IPS DF 4.7 (cell line): Measurements from ENCODE around the gene CITED2.
"Not testable (repeated sequence)": the region's sequence is repeated elsewhere in the genome, so short reads cannot be mapped to it uniquely, and the experiment has no call there.

Experiments used
- DNase-seq: peaks from one replicate; pipeline ENCODE4 v3.0.0-alpha.2; 2013; ENCODE audit warnings: low spot score; ENCODE audit errors: extremely low read depth

CITED2 gene

DNA sequence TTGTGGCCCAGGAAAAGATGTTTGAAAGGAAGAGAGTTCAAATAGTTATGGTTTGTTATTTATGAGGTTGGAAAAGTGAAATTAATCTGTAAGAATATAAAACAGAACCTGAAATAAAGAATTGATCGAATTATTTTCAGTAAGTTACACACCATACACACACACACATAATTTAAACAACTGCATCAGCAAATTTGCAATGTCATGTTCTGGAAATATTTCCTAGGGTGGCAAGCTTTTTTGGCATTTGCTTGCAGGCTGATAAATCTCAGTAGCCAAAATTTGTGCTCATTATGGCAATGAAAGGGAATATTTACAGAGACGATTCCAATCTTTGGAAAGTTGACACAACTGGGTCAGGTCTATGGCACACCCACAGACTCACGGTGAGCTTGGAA is 9.5 kb downstream of the CITED2 start:
- DNase-seq = no peak

DNA sequence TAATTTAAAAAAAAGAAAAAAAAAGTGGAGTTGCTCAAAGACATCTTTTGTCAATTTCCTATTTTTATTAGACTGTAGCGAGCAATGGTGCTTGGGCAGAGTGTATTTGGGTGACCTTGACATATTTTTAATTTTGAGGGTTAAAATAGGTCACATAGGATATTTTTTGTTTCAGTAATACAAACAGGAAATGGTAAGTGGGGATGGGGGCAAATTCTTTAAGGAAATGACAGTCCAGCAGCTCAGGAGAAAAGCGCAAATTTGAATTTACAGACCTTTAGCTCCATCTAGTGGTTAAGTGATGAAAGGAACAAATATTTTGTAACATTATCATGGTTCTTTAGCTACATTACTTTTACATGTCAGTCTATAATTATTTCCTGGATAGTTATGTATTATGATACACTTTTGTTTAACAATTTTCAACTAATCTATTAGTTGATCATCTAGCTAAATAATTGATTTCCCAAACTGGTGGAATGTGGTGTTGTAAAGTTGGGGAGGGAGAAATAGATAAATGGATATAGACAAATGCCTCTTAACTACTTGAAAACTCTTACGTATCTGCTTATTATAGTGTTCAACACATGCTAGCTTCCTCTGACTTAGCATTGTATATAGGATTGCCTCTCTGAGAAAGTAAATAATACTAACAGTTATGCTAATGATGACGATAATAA is 10.0 kb downstream of the CITED2 start:
- DNase-seq = no peak

DNA sequence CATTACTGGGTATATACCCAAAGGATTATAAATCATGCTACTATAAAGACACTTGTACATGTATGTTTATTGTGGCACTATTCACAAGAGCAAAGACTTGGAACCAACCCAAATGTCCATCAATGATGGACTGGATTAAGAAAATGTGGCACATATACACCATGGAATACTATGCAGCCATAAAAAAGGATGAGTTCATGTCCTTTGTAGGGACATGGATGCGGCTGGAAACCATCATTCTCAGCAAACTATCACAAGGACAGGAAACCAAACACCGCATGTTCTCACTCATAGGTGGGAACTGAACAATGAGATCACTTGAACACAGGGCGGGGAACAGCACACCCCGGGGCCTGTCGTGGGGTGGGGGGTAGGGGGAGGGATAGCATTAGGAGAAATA is 10.7 kb downstream of the CITED2 start:
- not testable (repeated sequence) for DNase-seq

DNA sequence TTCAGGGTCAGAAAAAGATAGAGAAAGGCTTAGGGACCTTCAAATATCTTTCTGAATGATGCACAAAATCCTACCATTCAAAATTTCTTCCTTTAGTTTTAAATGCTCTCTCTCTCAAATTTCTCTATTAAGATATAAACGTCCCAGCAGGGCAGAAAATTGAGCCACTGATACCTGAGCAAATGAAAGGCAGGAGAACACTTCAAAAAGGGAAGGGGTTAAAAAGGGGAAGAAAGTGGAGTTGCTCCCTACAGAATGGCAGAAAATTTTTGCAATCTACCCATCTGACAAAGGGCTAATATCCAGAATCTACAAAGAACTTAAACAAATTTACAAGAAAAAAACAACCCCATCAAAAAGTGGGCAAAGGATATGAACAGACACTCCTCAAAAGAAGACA is 11.3 kb downstream of the CITED2 start:
- not testable (repeated sequence) for DNase-seq

GRCh38 chr6:139361211-139361610 is 13.2 kb downstream of the CITED2 start:
- DNase-seq = no peak

DNA sequence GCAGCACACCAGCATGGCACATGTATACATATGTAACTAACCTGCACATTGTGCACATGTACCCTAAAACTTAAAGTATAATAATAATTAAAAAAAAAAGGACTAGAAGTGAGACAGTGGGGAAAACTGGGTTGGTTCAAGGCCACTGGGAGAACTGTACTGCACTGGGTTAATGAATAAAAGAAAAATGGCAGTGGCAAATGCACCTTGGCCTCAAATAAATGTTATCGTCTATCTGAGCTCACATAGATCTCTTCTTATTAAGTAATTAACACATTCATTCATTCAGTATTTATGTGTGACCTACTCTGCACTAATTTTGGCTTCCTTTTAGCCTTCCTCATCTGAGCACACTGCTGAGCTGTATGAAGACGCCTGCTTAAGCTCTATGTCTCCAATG is 17.5 kb downstream of the CITED2 start:
- DNase-seq = no peak

DNA sequence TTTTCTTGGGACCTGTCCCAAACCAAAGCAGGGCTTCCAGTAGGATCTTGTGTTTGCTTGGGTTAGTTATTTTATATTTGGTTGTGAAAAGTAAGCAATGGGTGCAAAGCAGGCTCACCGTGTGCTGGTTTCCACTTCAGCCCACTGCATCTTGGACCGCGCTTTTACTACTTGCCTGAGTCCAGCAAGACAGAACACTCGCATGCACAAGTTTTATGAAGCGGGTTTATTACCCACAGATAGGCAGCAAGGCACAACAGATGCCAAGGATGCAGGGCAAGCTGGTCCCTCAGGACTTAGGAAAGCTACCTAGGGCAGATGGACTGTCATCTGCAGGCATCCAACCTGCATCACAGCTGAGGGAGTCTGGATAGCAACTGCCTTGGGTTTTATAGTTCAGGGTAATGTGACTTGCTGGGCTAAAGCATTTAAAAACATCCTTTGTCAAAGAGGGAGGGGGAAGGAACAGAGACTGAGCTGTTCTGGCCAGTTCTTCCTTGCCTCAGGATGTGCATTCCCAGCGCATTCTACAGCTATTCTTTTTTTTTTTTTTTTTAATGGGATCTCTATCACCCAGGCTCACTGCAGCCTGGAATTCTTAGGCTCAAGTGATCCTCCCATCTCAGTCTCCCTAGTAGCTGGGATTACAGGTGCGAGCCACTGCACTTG is 18.5 kb downstream of the CITED2 start:
- no peak for DNase-seq

DNA sequence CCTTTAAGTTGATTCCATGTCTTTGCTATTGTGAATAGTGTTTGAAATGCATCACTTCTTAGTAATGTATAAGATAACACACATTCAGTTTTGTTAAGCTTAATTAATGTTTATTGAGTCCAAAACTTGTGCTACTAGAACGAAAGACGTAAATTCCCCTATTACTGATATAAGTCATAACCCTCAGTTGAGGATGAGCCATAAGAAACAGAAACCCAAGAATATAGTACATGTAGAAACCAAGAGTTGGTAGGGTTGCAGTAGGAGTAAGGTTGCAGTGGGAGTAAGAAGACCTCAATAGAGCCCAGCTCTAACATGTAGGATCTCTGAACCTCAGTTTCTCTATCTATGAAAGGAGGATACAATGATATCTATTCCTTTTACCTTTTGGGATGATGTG is 19.3 kb downstream of the CITED2 start:
- no peak for DNase-seq

DNA sequence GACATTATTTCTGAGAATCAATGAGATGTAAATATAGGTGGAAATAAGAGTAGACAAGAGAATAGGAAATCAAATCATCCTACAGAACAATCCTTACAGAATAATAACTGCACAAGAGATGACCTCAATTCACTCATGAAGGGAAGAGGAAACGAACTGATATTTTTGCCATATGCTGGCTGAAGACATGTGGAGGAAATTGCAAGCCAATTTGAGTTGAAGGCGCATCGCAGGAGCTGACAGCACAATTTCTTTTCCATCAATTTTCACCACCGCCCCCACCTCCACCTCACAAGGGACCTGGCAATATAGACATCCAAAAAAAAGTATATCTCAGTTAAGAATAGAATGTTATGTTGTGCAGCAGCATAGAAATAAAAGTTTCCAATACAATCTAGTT is 20.3 kb downstream of the CITED2 start:
- no peak for DNase-seq

DNA sequence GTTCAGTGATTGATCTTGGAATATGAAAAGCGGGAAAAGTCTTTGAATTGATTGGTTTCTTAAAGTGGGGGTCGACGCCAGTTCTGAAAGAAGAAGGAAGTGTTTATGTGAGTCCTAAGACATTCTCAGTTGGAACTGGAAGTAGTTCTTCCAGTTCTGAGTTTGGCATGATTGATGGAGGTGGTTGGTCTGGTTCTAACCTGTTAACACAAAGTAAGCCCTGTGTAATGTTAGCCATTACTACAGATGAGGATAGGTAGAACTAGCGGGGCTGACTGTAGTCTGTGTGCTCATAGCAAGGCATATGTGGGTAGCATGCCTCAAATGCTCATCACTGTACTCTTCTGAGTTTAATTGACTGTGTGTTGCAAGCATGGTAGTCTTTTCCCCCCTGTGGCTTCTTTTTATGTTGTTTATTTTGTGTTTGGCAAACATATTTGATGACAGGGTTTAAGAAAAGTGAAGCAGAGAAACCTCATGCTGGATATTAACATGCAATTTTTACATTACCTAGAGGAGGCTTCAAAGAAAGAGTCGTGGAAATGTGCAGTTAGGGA is 24.9 kb downstream of the CITED2 start:
- DNase-seq = no peak

- DNase-seq = no peak
These were observed 28.1 kb downstream of the CITED2 start for GRCh38 chr6:139346392-139346791.

DNA sequence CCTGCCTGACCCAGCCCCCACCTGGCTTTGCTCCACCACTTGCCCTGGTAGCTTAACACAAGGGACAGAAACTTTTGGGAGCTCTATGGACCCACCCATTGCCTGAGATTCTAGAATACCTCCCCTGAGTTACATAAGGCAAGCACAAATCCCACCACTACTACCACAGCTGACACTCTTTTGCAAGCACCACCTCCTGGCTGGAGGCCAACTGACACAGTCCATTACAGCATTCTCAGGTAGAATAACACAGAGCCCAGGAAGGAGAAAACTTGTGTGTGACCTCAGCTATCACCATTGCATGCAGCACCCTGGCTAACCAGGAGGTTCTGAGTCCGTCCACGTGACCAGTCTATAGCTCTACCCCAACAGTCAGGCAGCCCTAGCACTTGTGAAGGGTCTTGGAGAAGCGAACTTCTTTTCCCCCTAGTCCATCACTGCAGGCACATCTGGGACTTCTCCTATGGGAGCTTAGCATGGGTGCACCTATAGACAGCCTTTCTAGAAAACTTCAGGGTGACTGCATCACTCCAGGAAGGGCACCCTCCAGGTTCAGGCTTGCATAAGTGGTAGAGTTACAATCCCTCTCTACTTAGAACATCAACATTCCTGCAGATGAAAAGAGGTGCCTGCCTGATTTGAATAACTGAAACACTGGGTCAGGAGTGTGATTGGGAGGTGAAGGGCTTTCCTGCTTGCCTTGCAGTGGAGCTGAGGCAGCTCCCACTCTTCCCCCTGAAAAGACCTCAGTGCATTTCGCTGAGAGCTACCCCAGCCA is 30.1 kb downstream of the CITED2 start:
- no peak for DNase-seq

GRCh38 chr6:139343052-139343750 is 31.2 kb downstream of the CITED2 start:
- DNase-seq = no peak

- DNase-seq = no peak
These were observed 33.4 kb downstream of the CITED2 start for GRCh38 chr6:139341060-139341459.

GRCh38 chr6:139338795-139339194 is 35.7 kb downstream of the CITED2 start:
- DNase-seq = no peak

GRCh38 chr6:139337830-139338229 is 36.6 kb downstream of the CITED2 start:
- no peak for DNase-seq

DNA sequence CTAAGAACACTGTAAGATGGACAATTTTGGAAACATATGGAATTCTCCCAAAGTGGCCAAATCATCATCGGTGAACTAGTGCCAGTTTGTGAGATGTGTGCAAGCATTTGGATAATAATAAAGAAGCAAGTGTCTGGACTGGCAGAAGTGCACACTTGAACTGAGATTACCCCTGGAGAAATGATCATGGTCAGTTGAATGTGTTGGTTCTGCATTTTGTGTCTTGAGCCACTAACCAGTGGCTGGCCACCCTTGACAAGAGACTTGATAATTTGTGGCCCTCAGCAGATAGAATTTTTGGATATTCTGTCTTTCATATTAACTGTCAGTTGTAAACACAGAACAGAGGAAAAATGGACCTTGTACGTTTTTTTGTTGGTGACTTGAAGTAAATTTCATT is 37.4 kb downstream of the CITED2 start:
- DNase-seq = no peak

DNA sequence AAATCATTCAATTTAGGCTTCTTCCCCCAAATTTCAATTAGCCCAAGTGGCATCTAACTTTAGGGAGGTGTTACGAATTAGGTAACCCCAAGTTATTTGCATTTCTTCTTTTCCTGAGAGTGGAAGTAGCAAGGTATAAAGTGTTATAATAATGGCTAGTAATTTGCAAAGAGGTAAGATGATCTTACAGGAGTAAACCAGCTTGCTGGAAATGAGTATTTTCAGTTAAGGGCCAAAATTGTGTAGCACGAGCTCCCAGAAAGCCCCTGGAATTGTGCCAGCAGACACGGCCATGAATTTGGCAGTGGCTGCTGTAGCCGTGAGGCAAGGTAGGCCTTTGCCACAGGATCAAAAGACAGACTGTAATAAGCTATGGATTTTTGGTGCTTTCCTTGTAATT is 38.0 kb downstream of the CITED2 start:
- no peak for DNase-seq

GRCh38 chr6:139335447-139336210 is 38.8 kb downstream of the CITED2 start:
- no peak for DNase-seq

- DNase-seq = no peak
These were observed 39.5 kb downstream of the CITED2 start for GRCh38 chr6:139334806-139335446.
